HG03045 (cell line): ENCODE data around the gene PRSS33.

ENCODE experiments used
- ATAC-seq: cut with Tn5 transposase; IDR thresholded peaks from one replicate; pipeline ENCODE4 v1.9.1; 2021; ENCODE audit warnings: mild to moderate bottlenecking, moderate library complexity; ENCODE audit not compliant: unreplicated experiment

PRSS33 gene

DNA sequence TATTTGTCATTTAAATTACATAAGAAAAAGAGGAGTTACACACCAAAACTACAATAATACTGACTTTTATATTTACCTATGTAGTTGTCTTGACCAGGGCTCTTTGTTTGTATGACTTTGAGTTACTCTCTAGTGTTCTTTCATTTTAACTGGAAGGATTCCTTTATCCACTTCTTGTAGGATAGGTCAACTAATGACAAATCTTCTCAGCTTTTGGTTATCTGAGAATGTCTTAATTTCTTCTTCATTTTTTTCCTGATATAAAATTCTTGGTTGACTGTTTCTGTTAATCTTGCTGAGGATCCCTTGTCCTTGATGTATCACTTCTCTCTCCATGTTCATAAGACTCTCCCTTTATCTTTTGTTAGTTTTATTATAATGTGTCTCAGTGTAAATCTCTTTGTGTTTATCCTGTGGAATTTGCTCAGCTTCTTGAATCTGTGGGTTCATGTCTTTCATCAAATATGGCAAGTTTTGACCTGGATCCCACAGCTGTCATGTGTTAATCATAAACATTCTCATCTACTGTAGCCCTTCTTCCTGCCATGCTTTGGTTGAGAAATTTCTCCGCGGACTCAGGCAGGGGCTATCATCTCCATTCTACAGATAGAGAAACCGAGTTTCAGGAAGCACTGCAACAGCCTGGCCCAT is 16.3 kb upstream of the PRSS33 start:
- no peak for ATAC-seq

DNA sequence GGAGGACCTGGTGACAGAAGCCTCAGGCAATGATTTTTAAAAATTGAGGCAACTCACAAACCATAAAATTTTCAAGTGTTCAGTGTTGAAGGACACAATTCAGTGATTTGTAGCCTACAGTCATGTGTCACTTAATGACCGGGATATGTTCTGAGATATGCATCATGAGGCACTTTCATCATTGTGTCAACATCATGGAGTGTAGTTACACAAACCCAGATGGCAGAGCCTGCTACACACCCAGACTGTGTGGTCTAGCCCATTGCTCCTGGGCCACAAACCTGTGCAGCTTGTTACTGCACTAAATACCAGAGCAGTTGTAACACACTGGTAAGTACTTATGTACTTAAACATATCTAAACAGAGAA is 12.5 kb upstream of the PRSS33 start:
- ATAC-seq, result no peak

DNA sequence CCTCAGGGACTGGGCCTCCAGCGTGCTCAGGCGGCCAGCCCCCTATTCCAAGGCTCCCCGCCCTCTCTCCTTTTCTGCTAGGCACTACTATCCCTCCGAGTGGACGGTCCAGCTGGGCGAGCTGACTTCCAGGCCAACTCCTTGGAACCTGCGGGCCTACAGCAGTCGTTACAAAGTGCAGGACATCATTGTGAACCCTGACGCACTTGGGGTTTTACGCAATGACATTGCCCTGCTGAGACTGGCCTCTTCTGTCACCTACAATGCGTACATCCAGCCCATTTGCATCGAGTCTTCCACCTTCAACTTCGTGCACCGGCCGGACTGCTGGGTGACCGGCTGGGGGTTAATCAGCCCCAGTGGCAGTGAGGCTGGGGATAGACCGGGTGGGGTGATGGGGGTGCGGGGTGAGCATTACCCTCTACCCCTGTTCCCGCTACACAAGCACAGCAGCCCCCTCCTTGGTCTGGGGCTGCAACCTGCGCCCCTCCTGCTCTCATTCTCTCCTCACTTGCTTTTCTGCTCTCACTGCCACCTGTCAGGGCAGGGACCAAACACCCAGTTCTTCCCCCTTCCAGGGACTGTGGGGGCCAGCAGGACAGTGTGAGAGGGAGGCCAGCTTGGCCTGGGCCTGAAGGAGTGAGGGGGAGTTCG is 12.0 kb upstream of the PRSS33 start:
- no peak for ATAC-seq

DNA sequence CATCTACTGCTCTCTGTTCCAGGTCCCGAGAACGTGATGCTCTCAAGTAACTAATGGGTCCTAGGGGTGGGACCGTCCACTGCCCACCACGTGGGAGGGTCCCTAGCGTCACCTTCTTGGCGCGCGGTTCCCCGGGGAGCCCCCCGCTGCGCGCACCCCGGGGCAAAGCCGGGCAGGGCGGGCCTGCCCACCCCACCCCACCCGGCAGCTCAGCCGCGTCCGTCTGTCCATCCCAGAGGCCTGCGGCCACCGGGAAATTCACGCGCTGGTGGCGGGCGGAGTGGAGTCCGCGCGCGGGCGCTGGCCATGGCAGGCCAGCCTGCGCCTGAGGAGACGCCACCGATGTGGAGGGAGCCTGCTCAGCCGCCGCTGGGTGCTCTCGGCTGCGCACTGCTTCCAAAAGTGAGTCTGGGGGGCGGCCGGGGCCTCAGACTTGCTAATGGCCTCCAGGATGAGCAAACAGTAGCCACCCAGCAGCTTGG is 11.4 kb upstream of the PRSS33 start:
- ATAC-seq, result no peak

DNA sequence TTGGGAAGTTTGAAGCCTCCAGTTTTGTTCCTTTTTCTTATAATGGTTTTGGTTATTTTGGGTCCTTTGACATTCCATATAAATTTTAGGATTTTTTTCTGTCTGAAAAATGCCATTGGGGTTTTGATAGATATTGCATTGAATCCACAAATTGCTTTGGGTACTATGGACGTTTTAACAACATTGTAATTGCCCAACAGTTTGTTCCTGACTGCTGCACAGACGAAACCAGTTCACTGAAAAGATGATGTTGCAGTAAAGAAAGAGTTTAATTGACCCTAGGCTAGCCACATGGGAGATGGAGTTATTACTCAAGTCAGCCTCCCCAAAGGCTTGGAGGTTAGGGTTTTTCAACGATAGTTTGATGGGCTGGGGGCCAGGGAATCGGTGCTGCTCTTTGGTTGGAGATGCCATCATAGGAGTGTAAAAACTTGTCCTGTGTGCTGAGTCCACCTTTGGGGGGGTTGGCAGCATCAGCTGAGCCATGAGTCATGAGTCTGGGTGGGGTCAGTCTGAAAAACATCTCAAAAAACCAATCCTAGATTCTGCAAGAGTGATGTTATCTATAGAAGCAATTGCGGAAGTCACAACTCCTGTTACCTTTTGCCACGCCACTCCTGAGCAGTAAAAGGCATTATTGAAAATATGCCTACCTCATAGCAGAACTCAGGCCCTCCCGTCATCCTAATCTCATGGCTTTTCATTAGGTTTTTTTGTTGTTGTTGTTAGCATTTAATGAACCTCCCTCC is 8.2 kb upstream of the PRSS33 start:
- no peak for ATAC-seq

DNA sequence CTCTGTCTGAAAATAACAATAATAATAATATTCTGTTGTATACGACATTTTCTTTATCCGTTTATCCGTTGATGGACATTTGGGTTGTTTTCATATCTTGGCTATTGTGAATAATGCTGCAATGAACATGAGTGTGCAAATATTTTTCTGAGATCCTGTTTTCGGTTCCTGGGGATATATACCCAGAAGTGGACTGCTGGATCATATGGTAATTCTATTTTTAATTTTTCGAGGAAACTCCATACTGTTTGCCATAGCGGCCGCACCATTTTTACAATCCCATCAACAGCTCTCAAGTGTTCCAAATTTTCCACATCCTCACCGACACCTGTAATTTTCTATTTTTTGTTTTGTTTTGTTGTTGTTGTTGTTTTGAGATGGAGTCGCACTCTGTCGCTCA is 5.6 kb upstream of the PRSS33 start:
- ATAC-seq, result no peak

DNA sequence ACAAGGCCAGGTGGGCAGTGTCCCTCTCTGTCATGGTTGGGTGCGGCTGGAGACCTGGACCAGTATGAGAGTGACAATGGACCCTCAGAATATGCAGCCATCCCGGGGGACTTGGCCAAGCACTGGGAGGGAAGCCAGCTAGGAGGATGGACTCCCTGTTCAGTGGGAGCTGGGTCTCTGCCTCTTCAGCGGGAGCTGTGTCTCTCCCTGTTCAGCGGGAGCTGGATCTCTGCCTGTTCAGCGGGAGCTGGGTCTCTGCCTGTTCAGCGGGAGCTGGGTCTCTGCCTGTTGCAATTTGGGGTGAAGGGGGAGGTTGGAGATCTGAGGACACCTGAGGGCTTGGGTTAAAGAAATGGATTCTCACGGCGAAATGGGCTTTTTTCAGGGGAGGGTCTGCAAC is 3.8 kb upstream of the PRSS33 start:
- no peak for ATAC-seq

DNA sequence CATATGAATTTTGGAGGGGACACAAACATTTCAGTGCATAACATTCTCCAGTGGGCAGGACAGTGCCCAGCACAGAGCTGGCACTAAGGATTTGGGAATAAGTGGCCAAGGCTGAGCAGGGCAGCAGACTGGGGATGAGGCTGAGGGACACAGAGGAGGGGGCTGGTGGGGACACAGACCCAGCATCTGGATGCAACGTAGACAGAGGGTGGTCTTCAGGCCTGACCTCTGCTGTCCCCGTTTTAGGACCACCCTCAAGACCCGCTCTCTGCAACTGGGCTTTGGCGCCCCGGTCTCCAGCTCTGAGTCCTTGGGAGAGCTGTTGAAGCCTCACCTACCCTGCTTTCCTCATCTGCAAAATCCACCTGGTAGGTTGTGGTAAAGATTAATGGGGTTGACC is 3.3 kb upstream of the PRSS33 start:
- no peak for ATAC-seq

DNA sequence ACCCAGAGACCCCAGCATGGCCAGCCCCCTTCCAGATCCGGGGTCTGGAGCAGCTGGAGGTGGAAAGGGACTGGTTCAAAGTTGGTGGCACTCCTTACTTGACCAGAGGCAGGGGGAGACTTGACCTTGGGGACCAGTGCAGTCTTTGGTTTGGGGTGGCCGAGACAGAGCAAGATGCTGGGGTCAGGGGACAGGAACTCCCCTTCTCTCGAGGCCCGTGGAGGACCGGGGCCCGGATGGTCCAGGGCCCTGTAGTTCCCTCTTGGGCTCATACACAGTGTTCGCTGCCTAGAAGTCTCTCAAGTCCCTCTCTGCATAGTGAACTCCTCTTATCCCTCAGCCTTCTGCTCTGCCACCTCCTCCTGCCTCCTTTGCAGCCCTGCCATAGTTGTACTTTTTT is 601 bp upstream of the PRSS33 start:
- ATAC-seq, result no peak

DNA sequence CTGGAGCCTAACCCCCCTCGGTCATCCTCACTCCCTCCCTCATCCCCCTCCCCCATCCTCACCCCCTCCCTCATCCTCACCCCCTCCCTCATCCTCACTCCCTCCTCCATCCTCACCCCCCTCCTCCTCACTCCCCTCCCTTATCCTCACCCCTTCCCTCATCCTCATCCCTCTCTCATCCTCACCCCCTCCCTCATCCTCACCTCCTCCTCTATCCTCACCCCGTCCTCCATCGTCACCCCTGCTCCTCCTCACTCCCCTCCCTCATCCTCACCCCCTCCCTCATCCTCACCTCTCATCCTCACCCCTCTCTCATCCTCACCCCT is 571 bp downstream of the PRSS33 start:
- ATAC-seq, result no peak

DNA sequence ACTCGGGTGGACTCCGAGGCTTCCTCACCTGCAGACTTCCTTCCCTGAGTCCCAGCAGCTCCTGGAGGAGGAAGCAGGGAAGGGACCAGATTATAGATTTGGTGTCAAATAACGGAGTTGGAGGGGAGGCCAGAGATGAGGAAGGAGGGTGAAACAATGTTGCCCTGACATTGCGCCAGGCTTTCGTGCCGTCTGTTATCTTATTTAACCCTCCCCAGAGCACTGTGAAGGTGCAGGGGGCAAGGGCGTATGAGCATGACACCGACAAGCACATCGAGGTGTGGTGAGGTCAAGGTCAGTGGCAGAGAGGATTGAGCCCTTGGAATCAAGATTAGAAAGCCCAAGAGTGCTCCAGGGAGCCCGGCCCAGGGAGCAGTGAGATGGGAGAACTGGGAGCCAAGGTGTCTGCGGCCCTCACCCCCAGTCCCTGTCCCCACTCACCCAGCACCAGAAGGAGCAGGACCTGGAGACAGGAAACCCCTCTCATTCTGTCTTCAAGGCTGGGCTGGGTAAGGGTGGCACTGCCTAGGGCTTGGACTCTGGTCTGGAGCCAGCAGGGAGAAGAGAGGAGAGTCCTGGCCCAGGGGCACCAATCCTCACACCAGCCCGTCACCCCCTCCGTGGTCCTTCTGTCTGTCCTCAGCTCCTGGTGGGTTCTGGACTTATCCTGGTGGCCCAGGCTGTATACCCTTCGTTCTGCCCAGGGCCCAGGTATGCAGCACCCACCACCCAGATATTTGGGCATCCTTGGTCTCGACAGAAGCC is 1.1 kb downstream of the PRSS33 start:
- no peak for ATAC-seq

DNA sequence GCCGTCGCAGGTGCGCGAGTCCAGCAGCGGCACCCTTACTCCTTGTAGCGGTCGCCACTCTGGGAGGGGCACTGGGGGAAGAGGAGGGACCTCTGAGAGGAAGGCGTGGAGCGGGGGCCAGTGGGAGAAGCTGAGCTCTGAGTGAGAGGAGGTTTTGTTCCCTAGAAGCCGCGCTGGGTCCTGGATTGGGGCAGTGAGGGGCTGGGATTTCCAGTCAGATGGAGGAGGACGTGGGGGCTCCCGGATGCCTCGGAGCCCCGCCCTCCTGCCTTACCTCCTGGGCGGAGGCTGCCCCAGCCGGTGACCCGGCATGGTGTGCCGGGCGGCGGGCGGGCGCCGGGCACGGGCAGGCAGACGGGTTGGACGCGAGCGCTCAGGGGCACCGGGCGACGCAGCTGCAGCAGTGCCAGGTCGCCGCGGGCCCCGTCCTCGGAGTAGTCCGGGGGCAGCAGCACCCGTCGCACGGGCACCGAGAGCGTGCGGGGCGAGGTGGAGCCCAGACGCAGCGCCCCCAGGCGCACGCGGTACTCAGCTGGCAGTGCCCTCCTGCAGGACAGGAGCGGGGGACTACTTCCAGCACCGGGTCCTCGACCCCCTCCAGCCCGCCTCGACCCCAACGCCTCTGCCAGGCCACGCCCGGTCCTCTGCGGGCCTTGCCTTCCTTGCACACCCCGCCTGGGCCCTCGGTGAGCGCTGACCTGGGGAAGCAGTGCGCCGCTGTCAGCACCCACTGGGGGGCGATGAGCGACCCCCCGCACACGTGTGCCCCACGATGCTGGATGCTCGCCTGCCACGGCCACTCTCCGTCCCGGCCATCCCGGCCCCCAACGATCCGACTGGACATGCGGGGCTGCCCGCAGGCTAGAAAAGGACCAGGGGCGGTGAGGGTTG is 2.0 kb downstream of the PRSS33 start:
- ATAC-seq, result no peak

DNA sequence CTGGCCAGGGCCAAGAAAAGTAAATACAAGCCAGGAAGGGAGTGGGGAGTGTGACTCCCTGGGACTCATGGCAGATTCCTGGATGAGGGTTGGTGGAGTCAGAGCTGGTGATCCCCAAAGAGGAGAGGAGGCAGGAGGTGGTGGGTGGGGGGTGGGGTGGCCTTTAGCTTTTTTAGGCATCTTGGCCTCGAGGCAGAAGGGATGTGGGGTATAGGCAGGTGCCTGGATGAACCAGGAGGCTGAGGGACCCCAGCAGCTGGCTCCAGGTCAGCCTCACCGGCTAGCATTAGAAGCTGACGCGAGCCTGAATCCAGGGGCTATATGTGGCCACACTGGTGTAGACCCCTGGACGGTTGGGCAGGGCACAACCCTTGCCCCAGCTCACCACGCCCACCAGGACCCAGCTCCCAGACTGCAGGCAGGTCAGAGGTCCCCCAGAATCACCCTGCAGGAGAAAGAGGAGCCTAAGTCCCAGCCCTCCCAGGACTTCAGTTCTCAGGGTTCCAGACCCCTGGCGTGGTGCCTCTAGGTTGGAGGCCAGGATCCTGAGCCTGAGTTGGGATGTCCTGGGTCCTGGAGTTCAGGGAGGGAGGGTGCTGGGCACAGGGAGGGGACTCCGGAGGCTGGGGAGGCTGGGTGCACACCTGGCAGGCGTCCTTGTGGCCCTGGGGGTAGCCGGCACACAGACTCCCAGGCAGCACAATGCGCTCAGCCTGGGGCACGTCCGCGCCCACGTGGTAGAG is 2.8 kb downstream of the PRSS33 start:
- no peak for ATAC-seq

DNA sequence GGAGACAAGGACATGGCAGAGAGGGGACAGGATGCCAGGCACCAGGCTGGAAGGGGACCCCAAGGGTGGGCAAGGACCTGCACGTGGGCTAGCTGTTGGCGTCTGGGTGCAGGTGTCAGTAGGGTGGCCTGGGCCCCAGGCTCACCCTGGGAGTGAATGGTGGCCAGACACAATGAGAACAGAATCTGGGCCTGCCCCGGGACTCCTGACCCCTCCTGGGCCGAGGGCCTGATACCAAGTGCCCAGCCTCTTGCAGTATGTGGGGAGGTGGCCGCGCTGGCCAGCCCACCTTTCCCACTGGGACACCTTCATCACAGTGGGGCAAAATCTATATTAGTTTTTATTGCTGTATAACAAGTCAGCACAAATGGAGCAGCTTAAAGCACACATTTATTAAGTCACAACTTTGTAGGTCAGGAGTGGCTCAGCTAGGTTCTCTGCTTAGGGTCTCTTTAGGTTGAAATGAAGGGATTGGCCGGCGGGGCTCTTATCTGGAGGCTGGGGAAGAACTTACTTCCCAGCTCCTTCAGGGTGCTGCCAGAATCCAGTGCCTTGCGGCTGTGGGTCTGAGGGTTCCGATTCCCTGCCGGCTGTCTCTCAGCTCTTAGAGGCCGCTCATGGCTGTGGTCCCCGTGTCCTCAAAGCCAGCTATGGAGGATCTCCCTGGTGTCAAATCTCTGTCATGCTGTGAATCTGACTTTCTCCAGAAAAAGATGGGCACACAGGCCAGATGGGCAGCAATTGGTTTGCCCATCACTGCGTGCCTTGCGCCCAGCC is 3.6 kb downstream of the PRSS33 start:
- no peak for ATAC-seq

DNA sequence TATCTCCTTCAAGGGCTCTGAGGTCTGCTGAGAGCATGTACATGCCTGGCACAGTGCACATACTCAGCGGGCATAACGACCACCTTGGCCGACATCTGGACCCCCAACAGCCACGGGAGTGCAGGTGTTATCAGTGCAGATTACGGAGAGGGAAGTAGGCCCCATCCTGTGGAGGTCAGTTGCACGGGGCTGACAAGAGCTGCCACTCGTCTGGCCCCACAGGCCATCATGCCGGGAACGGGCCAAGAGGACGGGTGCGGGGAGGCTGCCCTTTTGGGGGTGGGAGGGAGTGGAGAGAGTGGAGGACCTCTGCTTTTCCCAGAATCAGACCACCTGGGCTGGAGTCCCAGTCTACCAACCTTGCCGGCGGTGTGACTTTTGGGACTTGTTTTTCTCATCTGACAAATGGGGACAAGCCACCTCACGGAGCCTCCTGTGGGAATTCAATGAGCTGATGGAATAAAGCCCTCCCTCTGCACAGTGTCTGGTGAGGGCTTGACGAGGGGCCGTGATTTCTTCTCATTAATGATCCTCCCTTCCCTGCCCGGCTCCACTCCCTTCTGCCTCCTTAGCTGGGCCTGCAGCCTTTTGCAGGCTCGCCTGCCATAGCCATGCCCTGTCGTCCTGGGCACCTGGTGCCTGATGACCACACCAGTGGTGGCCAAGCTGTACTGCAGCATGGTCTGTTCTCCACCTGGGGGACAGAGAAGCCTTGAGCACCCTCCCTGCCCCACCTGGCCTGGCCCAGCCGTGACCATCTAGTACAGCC is 4.6 kb downstream of the PRSS33 start:
- no peak for ATAC-seq

DNA sequence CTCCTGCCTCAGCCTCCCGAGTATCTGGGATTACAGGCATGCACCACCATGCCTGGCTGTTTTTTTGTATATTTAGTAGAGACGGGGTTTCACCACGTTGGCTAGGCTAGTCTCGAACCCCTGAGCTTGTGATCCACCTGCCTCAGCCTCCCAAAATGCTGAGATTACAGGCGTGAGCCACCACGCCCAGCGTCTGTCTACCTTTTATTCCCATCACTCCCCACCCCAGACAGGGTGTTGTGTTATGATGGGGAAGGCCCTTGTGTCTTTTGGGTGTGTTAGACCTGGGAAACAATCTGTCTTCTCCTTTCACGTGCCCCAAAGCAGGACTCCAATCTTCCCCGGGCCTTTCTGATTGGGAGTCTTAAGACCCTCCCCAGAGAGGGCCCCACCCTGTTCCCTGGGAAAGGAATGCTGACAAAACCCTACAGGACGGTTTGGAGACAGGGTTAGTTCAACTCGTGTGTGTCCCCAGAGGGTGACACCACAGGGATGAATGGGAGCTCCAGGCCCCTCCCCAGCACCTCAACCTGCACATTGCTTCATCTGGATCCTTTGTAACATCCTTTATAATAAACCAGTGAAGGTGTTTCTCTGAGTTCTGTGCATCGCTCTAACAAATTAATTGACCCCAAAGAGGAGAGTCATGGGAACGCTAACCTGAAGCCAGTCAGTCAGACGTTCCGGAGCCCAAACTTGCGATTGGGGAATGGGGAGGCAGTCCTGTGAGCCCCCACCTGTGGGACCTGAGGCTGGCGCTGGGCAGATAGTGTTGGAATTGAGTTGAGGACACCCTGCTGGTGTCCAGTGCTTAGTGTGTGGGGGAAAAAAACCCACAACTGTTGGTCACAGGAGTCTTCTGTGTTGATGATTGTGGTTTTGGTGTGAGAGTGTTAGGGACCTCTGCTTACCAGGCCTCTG is 7.1 kb downstream of the PRSS33 start:
- ATAC-seq, result no peak

DNA sequence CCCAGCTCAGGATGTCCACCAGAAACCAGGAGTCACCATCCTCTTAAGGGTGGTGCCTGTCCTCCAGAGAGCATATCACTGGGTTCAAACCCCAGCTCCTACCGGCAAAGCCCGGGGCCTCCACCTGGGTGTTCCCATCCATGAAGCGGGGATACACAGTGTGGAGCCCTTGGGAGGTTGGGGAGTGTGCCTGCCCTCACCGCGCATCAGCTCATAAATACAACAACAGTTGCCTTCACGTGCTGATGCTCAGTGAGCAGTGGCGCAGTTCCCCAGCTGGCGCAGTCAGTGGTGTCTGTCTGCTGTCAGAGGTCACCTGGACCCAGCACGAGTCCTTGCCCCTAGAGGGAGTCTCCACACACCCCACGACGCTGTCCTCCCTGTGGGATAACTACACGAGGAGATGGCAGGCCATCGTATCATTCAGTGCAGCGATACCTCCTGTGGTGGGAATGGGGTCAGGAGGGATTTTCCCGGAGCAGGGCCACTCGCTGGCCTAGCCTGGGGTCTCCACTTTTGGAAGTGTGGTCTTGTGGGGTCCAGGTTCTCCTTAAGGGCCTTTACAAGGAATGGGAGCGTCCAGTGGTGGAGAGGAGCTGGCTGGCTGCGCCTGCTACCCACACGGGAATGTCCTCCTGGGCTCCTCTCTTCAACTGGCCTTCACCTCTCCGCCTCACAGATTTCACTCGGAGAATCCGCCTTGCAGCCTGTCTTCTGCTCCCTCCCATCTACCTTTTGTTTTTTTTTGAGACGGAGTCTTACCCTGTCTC is 8.0 kb downstream of the PRSS33 start:
- ATAC-seq, result no peak
